Stimulated activated CD4-positive, alpha-beta T cell treated with anti-CD3 and anti-CD28 coated beads, TNF-alpha, amount 100 ng/mL, for 48 hours (primary cell): ENCODE data around the gene ING4.
"Not testable (repeated sequence)": the region's sequence is repeated elsewhere in the genome, so short reads cannot be mapped to it uniquely, and the experiment has no call there.

Source experiments
- DNase-seq, 3 donors: peaks; one replicate each; pipeline ENCODE4 v3.0.0-alpha.2; 2020; ENCODE audit warnings: low read depth in 3 of 3

The ING4 gene

GRCh38 chr12:6662906-6663742, at the start of gene ING4:
Gene ING4, minus strand, starts transcription at chr12:6663119. Its CDS starts 18 bp downstream, at chr12:6663101.
- DNase-seq: peak; percentile 89 to 96 (median 90)

- no peak for DNase-seq
These were observed 46.1 kb upstream of the ING4 start for GRCh38 chr12:6708960-6709394.

- not testable (repeated sequence) for DNase-seq
These were observed 45.4 kb upstream of the ING4 start for GRCh38 chr12:6708351-6708750.

GRCh38 chr12:6703631-6704030, 40.7 kb upstream of the ING4 start:
- DNase-seq: no peak

GRCh38 chr12:6701078-6701768, 38.3 kb upstream of the ING4 start:
- DNase-seq: no peak

GRCh38 chr12:6700646-6701051, 37.7 kb upstream of the ING4 start, which contains the start of gene PIANP:
Gene PIANP, minus strand, starts transcription at chr12:6700815. Its CDS starts 2,754 bp downstream, at chr12:6698061.
- DNase-seq: peak in 1 of 3 donors; percentile 45

GRCh38 chr12:6699989-6700645, 37.2 kb upstream of the ING4 start:
- peak in 1 of 3 donors; percentile 27 for DNase-seq

GRCh38 chr12:6699259-6699988, 36.5 kb upstream of the ING4 start:
- DNase-seq: no peak

GRCh38 chr12:6698352-6699046, 35.6 kb upstream of the ING4 start:
- DNase-seq: no peak

- DNase-seq: no peak
These were observed 34.8 kb upstream of the ING4 start for GRCh38 chr12:6697584-6698351.

GRCh38 chr12:6696690-6697583, 34.0 kb upstream of the ING4 start:
- no peak for DNase-seq

- no peak for DNase-seq
These were observed 32.6 kb upstream of the ING4 start for GRCh38 chr12:6695313-6696045.

- no peak for DNase-seq
These were observed 31.8 kb upstream of the ING4 start for GRCh38 chr12:6694701-6695100.

- no peak for DNase-seq
These were observed 31.0 kb upstream of the ING4 start for GRCh38 chr12:6693832-6694355.

GRCh38 chr12:6692888-6693287, 30.0 kb upstream of the ING4 start:
- no peak for DNase-seq

- no peak for DNase-seq
These were observed 28.6 kb upstream of the ING4 start for GRCh38 chr12:6691473-6691872.

GRCh38 chr12:6688999-6689882, 26.3 kb upstream of the ING4 start, which contains the start of gene ZNF384:
Gene ZNF384, minus strand, starts transcription at chr12:6689375. Its CDS starts 9,855 bp downstream, at chr12:6679520.
- peak; percentile 85 to 93 (median 88) for DNase-seq
